ENCODE data around the gene PCSK6.

Gene PCSK6

DNA sequence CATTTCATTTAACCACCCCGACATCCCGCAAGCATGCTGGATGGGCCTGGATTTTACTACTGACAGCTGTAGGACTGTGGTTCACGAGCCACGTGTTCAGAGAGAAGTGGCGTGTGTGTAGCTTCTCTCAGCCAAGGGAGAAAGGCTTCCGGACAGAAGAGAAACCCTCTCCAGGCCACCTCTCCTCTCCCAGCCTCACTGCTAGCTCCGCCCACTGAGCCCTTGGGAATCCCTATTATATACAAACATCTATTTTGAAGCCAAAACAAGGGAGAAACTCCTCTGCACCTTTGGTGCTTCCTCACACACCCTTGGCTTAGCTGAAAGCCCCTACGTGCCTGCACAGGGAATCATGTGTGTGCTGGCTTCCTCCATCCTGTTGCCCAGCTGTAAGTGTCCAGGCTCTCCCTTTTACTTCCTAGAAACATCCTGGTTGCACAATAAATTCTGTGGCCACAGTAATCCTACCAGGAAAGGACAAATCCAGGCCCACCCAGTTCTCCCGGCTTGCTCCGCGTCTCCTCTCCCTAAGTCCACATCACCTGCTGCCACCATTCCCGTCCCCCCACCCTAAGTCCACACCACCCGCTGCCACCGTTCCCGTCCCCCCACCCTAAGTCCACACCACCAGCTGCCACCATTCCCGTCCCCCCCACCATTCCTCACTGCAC, 30.5 kb downstream of the PCSK6 start:
- TF ChIP-seq, protein P1, sequence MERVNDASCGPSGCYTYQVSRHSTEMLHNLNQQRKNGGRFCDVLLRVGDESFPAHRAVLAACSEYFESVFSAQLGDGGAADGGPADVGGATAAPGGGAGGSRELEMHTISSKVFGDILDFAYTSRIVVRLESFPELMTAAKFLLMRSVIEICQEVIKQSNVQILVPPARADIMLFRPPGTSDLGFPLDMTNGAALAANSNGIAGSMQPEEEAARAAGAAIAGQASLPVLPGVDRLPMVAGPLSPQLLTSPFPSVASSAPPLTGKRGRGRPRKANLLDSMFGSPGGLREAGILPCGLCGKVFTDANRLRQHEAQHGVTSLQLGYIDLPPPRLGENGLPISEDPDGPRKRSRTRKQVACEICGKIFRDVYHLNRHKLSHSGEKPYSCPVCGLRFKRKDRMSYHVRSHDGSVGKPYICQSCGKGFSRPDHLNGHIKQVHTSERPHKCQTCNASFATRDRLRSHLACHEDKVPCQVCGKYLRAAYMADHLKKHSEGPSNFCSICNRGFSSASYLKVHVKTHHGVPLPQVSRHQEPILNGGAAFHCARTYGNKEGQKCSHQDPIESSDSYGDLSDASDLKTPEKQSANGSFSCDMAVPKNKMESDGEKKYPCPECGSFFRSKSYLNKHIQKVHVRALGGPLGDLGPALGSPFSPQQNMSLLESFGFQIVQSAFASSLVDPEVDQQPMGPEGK (CRISPR knock-in tag; IDR thresholded peaks at IDR 0.05; ENCODE audit: borderline replicate concordance) = no peak
- TF ChIP-seq BACH2 (CRISPR knock-in tag; IDR thresholded peaks at IDR 0.05; ENCODE audit: borderline replicate concordance) (no peak), ZNF70 (CRISPR knock-in tag; IDR thresholded peaks at IDR 0.05) (no peak), RARB (CRISPR knock-in tag; IDR thresholded peaks at IDR 0.05) (no peak), ISL1 (CRISPR knock-in tag; IDR thresholded peaks at IDR 0.05) (no peak), GLIS3 (CRISPR knock-in tag; IDR thresholded peaks at IDR 0.05) (no peak), ESRRG (CRISPR knock-in tag; IDR thresholded peaks at IDR 0.05) (no peak), TOX (CRISPR knock-in tag; IDR thresholded peaks at IDR 0.05; ENCODE audit: borderline replicate concordance) (no peak)
- TF ChIP-seq, protein P2, sequence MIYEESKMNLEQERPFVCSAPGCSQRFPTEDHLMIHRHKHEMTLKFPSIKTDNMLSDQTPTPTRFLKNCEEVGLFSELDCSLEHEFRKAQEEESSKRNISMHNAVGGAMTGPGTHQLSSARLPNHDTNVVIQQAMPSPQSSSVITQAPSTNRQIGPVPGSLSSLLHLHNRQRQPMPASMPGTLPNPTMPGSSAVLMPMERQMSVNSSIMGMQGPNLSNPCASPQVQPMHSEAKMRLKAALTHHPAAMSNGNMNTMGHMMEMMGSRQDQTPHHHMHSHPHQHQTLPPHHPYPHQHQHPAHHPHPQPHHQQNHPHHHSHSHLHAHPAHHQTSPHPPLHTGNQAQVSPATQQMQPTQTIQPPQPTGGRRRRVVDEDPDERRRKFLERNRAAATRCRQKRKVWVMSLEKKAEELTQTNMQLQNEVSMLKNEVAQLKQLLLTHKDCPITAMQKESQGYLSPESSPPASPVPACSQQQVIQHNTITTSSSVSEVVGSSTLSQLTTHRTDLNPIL (CRISPR knock-in tag; IDR thresholded peaks at IDR 0.05; ENCODE audit: low read depth) = no peak

DNA sequence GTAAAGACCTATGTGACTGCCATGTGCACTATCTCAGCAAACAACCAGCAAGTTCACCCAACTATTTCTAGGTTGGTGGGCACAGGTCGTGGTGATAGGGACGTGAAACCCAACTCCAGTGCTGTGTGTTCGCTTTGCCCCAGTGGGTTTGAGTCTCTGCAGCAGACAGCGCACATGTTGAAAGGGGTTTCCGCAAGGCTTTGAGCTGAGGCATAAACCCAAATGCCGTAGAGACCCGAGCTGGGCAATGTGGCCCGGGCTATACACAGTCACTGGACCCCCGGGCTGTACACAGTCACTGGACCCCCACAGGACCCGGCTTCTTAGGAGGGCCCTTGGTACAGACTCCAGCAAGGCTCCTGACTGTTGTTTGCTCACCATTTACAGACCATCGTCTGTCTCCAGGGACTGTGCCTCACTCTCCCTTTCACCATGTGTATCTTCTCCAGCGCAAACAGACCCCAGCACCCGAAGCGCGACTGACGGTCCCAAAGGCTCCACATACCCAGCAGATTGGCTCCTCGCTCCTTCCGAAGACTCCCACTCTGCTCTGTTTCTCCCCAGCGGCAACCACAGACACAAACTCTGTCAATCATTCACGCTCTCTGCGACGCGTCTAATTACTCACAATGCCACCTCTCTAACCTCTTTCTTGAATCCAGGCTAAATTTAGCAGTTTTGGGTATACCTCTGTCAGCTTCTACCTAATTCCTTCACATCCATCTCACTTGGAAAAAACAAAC, 31.2 kb downstream of the PCSK6 start:
- no peak for ATAC-seq

More for the DNA sequence above, 30.5 kb downstream of the PCSK6 start:
- no peak for ATAC-seq

DNA sequence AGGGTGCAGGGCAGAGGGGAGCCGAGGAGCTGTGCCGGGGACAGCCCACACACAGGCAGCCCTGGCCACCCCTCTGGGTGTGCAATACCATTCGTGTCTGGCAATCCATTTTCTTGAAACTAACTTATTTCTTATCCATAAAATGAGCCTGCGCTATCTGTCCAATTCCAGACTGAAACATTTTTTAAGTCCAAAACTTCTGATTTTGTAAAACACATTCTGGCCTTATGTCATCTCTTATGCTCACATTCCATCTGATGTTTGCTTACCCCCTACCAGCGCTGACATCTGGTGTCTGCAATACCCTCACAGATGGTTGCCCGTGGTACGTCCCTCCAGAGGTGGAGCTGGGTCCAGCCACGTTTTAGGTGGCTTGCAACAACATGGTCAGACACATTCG, 31.8 kb downstream of the PCSK6 start:
- TF ChIP-seq RARB (CRISPR knock-in tag; IDR thresholded peaks at IDR 0.05) (no peak), TCF4 (CRISPR knock-in tag; IDR thresholded peaks at IDR 0.05; ENCODE audit: borderline replicate concordance) (no peak), CSDC2 (CRISPR knock-in tag; IDR thresholded peaks at IDR 0.05) (no peak)
- ATAC-seq = no peak

More for the DNA sequence above, 31.2 kb downstream of the PCSK6 start:
- TF ChIP-seq ARNTL (CRISPR knock-in tag; IDR thresholded peaks at IDR 0.05; ENCODE audit: borderline replicate concordance, low read depth) = no peak

DNA sequence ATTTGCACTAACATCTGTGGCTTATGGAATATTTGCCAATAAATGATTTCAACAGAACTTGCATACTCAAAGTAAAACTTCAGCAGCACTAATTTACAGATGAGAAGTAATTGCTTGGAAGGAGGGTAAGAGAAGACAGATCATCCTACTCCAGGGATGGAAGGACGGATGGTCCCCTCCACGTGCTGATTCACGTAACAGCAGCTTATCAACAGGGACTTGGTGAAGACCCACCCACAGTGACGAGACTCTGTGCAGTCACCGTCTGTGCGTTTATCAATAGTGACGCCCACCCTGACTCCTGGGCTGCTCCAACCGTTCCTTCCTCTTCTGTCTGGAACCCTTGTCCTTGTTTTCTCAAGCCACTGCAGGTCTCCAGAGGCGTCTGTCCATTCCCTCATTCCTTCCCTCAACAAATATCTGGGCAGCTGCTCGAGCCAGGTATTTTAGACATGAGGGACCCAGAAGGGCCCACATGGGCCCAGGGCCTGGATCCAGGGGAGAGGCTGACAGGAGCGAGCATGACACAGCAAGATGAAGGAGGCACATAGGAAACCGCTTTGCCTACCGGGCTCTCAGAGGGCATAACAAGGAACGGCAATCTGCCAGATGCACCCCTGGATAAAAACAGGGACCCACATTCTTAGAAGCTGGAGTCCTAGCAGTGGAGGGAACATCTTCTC, 33.3 kb downstream of the PCSK6 start:
- TF ChIP-seq ARNTL (CRISPR knock-in tag; IDR thresholded peaks at IDR 0.05; ENCODE audit: borderline replicate concordance, low read depth) (no peak), ZNF565 (CRISPR knock-in tag; conservative IDR thresholded peaks at IDR 0.05; ENCODE audit: low read depth) (no peak), GLIS3 (CRISPR knock-in tag; IDR thresholded peaks at IDR 0.05) (no peak), OSR1 (CRISPR knock-in tag; IDR thresholded peaks at IDR 0.05) (no peak), ESRRG (CRISPR knock-in tag; IDR thresholded peaks at IDR 0.05) (no peak), PPARA (CRISPR knock-in tag; IDR thresholded peaks at IDR 0.05; ENCODE audit: borderline replicate concordance) (no peak), ZFP3 (CRISPR knock-in tag; IDR thresholded peaks at IDR 0.05) (no peak), TOX (CRISPR knock-in tag; IDR thresholded peaks at IDR 0.05; ENCODE audit: borderline replicate concordance) (no peak), CSDC2 (CRISPR knock-in tag; IDR thresholded peaks at IDR 0.05) (no peak), BACH2 (CRISPR knock-in tag; IDR thresholded peaks at IDR 0.05; ENCODE audit: borderline replicate concordance) (no peak), TCF4 (CRISPR knock-in tag; IDR thresholded peaks at IDR 0.05; ENCODE audit: borderline replicate concordance) (no peak), ZC3H10 (CRISPR knock-in tag; IDR thresholded peaks at IDR 0.05) (no peak)
- TF ChIP-seq, protein P3, sequence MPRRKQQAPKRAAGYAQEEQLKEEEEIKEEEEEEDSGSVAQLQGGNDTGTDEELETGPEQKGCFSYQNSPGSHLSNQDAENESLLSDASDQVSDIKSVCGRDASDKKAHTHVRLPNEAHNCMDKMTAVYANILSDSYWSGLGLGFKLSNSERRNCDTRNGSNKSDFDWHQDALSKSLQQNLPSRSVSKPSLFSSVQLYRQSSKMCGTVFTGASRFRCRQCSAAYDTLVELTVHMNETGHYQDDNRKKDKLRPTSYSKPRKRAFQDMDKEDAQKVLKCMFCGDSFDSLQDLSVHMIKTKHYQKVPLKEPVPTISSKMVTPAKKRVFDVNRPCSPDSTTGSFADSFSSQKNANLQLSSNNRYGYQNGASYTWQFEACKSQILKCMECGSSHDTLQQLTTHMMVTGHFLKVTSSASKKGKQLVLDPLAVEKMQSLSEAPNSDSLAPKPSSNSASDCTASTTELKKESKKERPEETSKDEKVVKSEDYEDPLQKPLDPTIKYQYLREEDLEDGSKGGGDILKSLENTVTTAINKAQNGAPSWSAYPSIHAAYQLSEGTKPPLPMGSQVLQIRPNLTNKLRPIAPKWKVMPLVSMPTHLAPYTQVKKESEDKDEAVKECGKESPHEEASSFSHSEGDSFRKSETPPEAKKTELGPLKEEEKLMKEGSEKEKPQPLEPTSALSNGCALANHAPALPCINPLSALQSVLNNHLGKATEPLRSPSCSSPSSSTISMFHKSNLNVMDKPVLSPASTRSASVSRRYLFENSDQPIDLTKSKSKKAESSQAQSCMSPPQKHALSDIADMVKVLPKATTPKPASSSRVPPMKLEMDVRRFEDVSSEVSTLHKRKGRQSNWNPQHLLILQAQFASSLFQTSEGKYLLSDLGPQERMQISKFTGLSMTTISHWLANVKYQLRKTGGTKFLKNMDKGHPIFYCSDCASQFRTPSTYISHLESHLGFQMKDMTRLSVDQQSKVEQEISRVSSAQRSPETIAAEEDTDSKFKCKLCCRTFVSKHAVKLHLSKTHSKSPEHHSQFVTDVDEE (CRISPR knock-in tag; IDR thresholded peaks at IDR 0.05) = no peak
- TF ChIP-seq, protein P4, sequence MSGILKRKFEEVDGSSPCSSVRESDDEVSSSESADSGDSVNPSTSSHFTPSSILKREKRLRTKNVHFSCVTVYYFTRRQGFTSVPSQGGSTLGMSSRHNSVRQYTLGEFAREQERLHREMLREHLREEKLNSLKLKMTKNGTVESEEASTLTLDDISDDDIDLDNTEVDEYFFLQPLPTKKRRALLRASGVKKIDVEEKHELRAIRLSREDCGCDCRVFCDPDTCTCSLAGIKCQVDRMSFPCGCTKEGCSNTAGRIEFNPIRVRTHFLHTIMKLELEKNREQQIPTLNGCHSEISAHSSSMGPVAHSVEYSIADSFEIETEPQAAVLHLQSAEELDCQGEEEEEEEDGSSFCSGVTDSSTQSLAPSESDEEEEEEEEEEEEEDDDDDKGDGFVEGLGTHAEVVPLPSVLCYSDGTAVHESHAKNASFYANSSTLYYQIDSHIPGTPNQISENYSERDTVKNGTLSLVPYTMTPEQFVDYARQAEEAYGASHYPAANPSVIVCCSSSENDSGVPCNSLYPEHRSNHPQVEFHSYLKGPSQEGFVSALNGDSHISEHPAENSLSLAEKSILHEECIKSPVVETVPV (CRISPR knock-in tag; IDR thresholded peaks at IDR 0.05) = no peak
- TF ChIP-seq, protein P2 (CRISPR knock-in tag; IDR thresholded peaks at IDR 0.05; ENCODE audit: low read depth) = no peak
- TF ChIP-seq, protein P1 (CRISPR knock-in tag; IDR thresholded peaks at IDR 0.05; ENCODE audit: borderline replicate concordance) = no peak
- ATAC-seq = no peak

Data from SK-N-SH treated with all-trans-retinoic acid at 6 μM for 48 hours (cell line).